Posterior cingulate gyrus (tissue), 11 donors: ENCODE data around the gene KCNT1.
A peak's percentile ranks its signal among the peaks of the same experiment; 100 is the strongest.

Source experiments
- DNase-seq, 10 donors: peaks; one replicate each; pipeline versions ENCODE4 v3.0.0 to v3.0.0-alpha.2; 2020 to 2021; ENCODE audit warnings: mixed read lengths in 3 of 10
- intact Hi-C: fragments of 100-400 bp; cut with DNase I; formaldehyde crosslinking; loops from one replicate; pipeline ENCODE4 v1.15.1; 2023

KCNT1 gene

GRCh38 chr9:135792268-135793128 is 90.5 kb downstream of the KCNT1 start:
- no peak for DNase-seq

GRCh38 chr9:135793221-135794056 is 91.5 kb downstream of the KCNT1 start:
- DNase-seq: no peak
- intact Hi-C loops: loop anchor here (10.0 kb wide), 1 partner anchor 331 kb away; no protein-coding TSS in a partner anchor

More at GRCh38 chr9:135792268-135793128, 90.5 kb downstream of the KCNT1 start:
- intact Hi-C loops: loop anchor here (10.0 kb wide), 1 partner anchor 332 kb away; no protein-coding TSS in a partner anchor

- intact Hi-C loops: loop anchor here (10.0 kb wide), 1 partner anchor 331 kb away; no protein-coding TSS in a partner anchor
- no peak for DNase-seq
Measured at GRCh38 chr9:135794057-135794335, 92.0 kb downstream of the KCNT1 start.

GRCh38 chr9:135794361-135794885 is 92.4 kb downstream of the KCNT1 start:
- intact Hi-C loops: loop anchor here (10.0 kb wide), 1 partner anchor 330 kb away; no protein-coding TSS in a partner anchor
- no peak for DNase-seq

GRCh38 chr9:135795391-135795790 is 93.4 kb downstream of the KCNT1 start:
- DNase-seq: no peak
- intact Hi-C loops: loop anchor here (10.0 kb wide), 1 partner anchor 329 kb away; no protein-coding TSS in a partner anchor

- intact Hi-C loops: loop anchor here (10.0 kb wide), 1 partner anchor 328 kb away; no protein-coding TSS in a partner anchor
- DNase-seq: no peak
Measured at GRCh38 chr9:135796784-135797485, 95.0 kb downstream of the KCNT1 start.

GRCh38 chr9:135797507-135798262 is 95.7 kb downstream of the KCNT1 start:
- peak in 7 of 10 donors; percentile 61 to 92 (median 64) for DNase-seq
- intact Hi-C loops: loop anchor here (10.0 kb wide), 1 partner anchor 327 kb away; no protein-coding TSS in a partner anchor

GRCh38 chr9:135798263-135798585 is 96.2 kb downstream of the KCNT1 start:
- intact Hi-C loops: loop anchor here (10.0 kb wide), 1 partner anchor 327 kb away; no protein-coding TSS in a partner anchor
- DNase-seq: no peak

GRCh38 chr9:135799261-135799660 is 97.3 kb downstream of the KCNT1 start:
- intact Hi-C loops: loop anchor here (10.0 kb wide), 1 partner anchor 326 kb away; no protein-coding TSS in a partner anchor
- no peak for DNase-seq

- no peak for DNase-seq
- intact Hi-C loops: no loop called here
Measured at GRCh38 chr9:135801070-135801469, 99.1 kb downstream of the KCNT1 start.

GRCh38 chr9:135802876-135803419 is 101.0 kb downstream of the KCNT1 start:
- intact Hi-C loops: no loop called here
- peak in 2 of 10 donors; percentile 13 to 68 for DNase-seq

- intact Hi-C loops: no loop called here
Measured at GRCh38 chr9:135803441-135803840, 101.5 kb downstream of the KCNT1 start.

GRCh38 chr9:135804581-135805421 is 102.8 kb downstream of the KCNT1 start:
- intact Hi-C loops: no loop called here
- peak in 3 of 10 donors; percentile 64 to 74 (median 71) for DNase-seq

More at GRCh38 chr9:135803441-135803840, 101.5 kb downstream of the KCNT1 start:
- DNase-seq: peak in 2 of 10 donors; percentile 4 to 71

- intact Hi-C loops: no loop called here
Measured at GRCh38 chr9:135805422-135806022, 103.5 kb downstream of the KCNT1 start.

GRCh38 chr9:135809166-135809565 is 107.2 kb downstream of the KCNT1 start:
- intact Hi-C loops: no loop called here
- peak in 1 of 10 donors; percentile 2 for DNase-seq

More at GRCh38 chr9:135805422-135806022, 103.5 kb downstream of the KCNT1 start:
- peak in 3 of 10 donors; percentile 64 to 83 (median 82) for DNase-seq

GRCh38 chr9:135810806-135811575 is 109.0 kb downstream of the KCNT1 start:
- peak in 4 of 10 donors; percentile 1 to 66 (median 46) for DNase-seq
- intact Hi-C loops: no loop called here

GRCh38 chr9:135811801-135812200 is 109.8 kb downstream of the KCNT1 start:
- intact Hi-C loops: no loop called here
- DNase-seq: peak in 9 of 10 donors; percentile 38 to 96 (median 73)
